Amniotic epithelial cell (primary cell): Measurements from ENCODE around the gene HOXB2.

Experiments
- DNase-seq: peaks from one replicate; pipeline ENCODE4 v3.0.0-alpha.2; 2010; ENCODE audit warnings: low read depth

Gene HOXB2

DNA sequence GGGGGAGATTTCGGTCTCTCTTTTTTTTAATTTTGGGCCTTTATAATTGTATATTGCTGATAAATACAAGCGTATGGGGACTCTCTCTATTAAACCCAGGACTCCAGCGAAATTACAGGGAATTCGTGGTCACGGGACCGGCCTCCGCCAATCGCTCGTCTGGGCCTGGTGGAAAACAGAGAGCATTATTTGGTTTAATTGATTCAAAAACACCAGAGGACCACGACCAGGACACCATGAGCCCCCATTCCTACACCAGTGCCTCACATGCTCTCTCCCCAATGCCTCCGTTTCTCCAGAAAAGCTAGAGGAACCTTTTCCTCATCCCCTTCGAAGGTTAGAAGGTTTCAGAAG lies at the start of gene HOXB2:
TSS of gene HOXB2 (minus strand) at position 88 of the 354 bp plus-strand sequence. CDS start 198 bp downstream, outside the sequence.
- peak; percentile 61 for DNase-seq

DNA sequence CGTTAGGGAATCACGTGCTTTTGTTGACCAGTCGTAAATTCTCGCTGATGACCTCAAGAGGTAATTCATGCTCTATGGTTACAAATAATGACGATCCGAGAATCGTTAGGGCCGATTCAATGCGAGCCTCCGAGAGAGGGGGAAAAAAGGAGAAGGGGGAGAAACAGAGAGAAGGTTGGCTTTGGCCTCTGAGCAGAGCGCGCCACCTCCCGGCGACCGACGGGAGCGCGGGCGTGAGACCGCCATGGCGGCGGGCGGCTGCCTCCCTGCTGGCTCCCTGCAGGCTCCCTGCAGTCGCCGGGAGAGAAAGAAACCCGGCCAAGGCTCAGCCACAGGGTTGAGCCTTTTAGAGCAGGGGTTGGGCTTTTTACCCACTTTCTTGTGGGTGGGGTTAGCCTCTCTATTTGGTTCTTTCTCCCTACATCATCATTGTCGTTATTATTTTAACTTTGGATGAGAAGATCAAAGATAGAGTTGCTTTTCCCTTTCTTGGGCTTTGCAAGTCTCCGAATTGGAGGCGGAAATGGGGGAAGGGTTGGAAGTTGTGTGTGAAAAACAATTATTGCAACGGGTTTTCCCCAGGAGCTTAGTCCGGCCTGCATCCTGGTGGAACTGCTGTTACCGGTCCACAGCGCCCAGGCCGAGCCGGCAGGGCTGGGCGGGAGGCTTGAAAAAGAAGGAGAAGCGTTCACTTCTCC lies 49.1 kb upstream of the HOXB2 start:
- DNase-seq: peak; percentile 96

DNA sequence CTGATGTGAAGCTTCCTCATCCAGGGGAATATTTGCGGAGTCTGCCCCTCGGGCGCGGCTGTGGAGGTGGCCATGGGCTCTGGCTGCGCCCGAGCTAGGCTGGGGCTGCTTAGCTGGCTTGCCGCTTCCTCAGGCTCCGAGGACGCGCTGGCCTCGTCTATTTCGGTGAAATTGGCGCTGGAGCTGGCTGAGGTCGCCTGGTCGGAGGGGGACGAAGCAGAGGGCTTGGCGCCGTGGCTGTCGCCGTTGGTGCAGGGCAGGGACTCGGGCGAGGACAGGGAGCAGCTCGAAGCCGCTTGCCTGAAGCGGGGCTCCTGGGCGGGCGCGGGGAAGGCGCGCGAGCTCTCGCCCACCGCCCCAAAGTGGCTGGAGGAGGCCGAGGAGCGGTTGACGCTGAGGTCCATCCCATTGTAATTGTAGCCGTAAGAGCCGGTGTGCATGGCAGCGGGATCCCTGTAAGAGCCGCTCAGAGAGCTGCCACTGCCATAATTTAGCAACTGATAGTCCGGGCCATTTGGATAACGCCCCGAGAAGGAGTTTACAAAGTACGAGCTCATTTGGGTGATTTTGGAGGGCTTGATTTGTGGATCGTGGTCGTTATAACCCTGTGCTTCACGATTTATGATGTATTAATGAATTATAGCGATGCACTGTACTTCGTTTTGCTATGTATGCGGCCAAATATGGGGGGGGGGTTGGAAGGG lies 48.4 kb upstream of the HOXB2 start, which contains the start of gene HOXB5:
TSS of gene HOXB5 (minus strand) at position 654 of the 704 bp plus-strand sequence. CDS start at position 557, 97 bp downstream.
- DNase-seq: no peak

DNA sequence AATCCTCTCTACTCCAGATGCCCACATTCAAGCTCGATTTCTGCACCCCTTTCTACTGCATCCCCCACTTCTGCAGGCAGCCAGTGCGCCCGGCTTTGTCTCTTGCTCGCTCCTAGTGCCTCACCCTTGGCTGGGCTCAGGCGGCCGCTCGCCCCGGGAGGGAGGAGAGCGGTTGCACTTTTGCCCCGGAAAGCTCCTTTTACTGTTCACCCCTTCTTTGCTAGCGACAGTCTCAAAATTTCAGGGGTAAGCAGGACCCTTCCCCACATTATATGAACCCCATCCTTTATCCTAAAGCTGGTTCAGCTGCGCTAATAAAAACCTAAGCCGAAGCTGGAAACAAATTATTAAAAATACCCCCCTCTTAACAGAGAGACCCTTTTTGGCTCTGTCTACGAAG lies 47.7 kb upstream of the HOXB2 start:
- DNase-seq: no peak

DNA sequence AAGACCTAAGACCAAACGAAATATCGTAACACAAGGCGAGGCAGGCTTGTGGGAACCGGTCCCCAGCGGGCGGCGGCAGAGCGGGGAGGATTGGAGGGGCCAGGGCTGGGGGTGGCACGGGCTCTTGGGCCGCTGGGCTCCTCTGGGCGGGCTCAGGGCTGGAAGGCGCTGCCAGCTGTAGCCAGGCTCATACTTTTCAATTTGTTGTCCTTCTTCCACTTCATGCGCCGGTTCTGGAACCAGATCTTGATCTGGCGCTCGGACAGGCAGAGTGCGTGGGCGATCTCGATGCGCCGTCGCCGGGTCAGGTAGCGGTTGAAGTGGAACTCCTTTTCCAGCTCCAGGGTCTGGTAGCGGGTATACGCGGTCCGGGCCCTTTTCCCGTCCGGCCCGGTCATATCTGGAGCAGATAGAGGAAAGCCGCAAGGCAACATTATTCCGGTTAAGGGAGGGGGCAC lies 47.2 kb upstream of the HOXB2 start:
- no peak for DNase-seq

DNA sequence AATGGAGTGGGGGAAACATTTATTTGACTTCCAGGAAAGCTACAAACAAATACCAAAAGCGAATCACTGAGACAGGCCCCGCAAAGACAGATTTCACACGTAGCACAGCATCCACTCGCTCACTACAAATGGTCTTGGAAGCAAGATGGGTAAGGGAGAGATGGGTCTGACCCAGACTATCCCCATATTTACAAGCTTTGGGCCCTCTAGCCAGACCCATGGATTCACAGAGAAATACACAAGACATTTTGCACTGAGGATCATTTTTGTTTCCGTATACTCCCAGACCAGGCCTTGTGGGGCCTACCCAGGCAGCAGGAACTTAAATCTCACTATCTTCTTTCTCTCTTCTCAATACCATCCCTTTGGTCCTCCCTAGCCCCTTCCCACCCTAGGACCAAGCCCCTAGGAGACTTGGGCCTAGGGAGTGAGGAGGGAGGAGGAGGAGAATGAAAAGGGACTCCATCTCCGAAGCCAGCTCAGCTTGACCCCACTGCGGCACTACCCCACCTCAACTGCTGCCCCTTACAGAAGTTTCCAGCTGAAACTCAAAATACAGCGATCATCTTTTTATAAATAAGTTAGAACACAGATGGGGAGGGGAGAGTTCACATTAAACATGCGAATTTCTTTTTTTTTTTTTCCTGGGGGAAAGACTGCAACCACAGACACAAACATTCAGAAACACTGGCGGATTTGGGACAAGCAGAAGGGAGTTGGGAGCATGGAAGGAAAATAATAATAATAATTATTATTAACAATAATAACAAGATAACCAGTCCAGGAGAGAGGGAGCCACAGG lies 46.5 kb upstream of the HOXB2 start:
- peak; percentile 49 for DNase-seq

DNA sequence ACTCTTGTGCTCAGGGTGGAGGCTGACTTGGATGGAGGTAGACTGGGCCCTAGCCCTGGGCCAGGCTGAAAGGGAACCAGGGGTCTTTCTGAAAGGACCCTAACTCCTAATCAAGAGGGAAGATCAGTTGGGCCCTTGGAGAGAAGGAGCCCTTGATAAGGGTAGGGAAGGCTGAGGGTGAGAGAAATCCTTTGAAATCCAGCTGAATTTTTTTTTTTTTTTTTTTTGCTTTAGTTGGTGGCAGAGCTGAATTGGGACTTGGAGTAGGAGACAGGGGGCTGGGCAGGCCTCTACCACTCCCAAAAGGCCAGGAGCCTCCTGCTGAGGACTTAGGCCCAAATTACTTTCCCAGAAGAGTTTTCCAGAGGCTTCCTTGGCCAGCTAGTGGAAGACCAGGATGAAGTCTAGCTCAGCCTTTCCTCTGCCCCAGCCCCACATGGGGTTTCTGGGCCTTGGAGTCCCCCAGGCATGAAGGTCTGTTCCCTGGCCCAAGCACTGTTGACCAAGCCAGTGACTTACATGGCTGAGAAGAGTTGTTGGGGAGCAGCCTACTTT lies 45.8 kb upstream of the HOXB2 start:
- DNase-seq: no peak

DNA sequence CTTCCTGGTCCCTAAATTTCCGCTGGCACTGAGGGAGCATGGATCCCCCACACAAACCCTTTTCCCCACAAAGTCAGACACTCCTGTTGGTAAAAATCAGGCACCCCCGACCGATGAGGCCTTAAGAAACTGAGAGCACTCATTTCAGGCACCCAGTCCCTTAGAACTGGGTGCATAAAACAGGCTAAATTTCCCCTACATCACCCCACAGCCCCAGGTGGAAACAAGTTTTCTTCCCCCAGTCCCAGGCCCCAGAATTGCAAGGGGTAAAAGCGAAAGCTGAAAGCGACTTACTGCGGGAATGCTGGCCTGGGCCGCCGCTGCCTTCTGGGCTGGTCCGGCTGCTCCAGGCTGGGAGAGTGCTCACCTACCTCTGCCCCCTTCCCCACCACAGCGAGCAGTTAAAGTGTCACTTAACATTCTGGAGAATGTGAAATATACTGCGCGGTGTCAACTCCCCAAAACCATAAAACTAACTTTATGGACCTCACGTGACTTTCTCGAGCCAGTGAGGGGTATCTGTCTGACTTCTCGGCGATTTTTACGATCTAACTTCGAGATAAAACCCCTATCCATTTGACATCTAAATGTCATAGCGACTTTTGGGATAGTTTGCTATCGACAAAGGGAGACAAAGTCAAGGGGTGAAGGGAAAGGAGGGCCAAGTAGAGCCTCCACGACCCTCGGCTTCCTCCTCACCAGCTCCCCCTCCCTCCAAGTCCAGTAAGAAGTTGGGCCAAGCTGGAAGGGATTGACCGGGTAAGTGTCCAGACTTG lies 45.1 kb upstream of the HOXB2 start, which contains the start of gene HOXB3:
TSS of gene HOXB3 (minus strand) at position 411 of the 776 bp plus-strand sequence. CDS start 37,767 bp downstream, outside the sequence.
- peak; percentile 95 for DNase-seq

DNA sequence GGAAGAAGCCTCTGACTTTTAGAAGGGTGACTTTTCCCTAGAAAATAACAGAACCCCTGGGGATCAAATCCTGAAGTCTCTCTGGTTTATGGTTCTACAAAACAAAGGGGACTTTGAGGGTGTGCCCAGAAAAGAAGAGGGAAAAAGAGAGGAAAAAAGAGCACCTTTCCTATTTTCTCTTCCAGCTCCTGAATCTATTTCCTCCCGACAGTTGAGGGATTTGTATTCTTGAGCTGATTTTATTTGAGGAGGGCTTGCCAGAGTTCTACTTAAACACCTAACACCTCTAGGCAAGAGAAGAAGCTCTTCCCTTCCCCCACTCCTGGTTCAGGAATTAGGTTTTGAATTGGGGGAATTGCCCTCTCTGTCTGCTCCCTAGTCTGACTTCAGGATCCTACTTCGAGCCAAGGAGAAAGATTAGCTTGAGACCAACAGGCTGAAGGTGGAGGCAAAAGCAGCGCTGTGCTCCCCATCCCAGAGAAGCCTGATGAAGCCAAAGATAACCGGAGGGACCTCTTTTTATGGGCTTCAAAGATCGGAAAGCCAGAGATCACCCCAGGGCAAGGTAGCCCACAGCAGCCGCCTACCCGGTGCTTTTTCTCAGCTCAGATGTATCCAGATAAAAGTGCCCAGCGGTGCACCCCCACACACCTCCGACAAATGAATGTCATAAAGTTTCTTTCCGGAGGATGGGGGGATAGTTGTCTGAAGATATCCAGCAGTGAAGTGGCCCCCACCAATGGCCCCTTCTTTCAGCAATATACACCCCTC lies 44.3 kb upstream of the HOXB2 start:
- DNase-seq: no peak

DNA sequence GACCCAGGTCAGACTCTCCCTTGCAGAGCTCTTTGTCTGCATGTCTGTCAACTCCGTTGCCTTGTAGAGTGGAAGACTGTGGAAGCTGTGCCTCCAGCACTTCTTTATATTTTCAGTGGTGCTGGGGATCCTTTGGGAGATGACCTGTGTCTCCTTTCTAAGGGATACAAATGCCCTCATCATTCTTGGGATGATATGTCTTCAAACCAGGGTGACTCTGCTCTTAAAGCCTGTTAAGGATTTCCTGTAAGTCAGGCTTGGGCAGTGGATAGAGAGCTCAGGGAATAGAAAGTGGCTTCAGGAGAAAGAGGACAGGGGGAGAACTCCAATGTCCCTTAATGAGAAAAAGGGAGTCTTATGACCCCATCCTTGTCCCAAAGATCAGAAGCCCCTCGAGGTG lies 43.6 kb upstream of the HOXB2 start:
- no peak for DNase-seq

DNA sequence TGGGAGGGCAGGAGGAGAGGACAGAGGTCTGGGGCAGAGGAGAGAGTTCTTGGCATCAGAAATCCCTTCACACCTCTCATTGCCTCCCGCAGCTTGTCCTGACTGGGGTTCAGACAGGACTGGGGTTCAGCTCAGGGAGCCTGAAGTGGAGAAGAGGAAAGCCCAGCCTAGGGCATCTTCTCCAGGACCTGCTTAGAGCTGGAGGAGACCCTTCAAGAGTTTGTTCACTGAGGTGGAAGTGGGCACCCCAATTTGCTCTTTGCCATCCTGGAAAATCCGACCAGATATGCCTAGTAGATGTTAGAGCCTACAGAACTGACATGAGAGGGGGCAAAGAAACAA lies 43.1 kb upstream of the HOXB2 start:
- DNase-seq: no peak

DNA sequence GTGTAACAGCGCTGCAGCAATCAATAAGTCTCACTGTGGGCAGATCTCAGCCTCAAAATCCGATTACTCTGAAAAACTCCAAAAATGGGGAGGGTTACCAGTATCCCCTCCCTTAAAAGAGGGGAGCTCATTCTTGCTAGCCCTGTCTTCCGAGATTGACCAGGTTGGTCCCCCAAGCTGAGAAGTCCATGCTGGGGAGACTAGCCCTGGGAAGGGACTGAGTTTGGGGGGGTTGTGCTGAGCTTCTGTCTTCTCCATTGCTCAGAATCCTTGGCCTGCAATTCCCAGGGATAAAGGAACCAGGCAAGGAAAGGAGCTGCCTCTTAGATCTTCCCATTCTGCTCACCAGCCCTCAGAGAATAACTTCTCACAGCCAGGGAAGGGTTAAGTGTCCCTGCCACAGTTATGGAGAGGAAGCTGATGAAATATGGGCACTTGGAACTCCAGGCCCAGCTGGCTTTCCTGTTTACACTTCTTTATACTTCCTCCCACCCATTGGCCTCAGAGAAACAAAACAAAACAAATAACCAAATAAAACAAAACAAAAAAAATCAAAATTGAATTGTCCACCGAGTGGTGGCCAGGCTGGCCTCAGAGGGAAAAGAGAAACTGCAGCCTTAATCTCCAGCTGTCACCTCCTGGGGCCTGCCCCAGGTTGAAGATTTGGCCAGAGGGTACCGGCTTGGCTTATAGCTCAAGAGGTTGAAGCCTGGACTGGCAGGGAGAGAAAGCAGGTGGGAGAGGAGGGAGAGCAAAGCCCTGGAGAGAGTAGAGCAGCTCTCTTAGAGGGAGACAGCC lies 42.6 kb upstream of the HOXB2 start:
- DNase-seq: peak; percentile 73

DNA sequence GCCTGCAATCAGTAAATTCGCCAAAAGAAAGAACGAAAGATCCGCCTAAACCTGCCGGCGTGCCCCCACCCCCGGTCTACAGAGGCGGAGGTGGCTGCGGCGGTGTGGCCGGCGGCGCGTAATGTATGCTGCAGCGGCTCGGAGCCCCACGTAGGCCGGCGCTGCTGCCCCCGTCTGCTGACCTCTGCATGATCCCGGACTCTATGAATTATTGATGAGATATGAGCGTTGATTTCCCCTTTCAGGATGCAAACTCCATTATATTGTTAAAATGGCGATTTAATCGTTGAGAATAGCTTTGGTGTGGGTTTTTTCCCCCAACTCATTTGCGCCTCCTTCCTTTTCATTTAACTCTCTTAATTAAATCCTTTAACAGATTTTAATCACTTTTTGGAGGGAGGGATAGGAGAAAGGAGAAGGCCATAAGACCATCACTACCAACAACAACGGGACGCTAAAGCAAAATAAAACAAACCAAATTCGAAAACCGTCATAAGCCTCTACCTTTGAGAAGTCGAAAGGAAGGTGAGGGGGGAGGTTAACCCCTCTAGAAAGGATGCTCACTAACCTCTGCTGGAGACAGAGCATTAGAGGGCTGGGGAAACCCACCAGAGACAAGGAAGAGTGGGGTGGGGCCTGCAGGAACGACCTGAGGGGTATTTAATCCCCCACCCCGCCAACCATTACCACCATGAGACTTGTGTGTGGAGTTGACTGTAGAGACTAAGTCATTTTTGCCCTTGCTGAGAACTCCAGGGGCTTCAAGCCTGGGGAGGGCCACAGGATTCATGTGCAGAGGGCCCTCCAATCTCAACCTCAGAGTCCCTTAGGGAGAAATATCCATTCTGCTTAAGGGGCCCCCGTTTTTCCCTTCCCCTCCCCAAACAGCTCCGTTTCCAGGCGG lies 41.7 kb upstream of the HOXB2 start:
- DNase-seq: no peak

DNA sequence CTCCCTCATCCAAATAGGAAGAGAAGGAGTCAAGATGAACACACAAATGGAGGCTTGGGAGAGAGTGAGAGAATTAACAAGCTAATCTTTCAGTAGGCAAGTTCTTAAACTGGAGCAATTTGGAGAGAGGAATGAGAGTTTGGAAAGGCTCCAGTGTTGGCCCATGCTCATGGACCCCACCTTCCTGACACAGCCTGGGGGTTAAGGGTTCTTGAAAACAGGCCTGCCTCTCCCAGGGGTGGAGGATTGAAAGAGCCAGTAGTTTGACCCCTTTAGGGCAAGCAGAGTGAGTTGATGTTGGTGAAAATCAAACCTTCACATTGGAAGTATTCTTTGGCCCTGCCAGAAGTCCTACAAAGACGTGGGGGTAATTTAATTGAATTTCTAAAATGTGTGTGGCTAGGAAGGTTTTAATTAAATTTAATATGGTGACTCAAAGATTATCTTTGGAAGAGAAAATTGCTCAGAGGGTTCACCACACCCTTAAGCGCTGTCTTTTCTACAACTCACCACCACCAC lies 39.4 kb upstream of the HOXB2 start:
- no peak for DNase-seq

DNA sequence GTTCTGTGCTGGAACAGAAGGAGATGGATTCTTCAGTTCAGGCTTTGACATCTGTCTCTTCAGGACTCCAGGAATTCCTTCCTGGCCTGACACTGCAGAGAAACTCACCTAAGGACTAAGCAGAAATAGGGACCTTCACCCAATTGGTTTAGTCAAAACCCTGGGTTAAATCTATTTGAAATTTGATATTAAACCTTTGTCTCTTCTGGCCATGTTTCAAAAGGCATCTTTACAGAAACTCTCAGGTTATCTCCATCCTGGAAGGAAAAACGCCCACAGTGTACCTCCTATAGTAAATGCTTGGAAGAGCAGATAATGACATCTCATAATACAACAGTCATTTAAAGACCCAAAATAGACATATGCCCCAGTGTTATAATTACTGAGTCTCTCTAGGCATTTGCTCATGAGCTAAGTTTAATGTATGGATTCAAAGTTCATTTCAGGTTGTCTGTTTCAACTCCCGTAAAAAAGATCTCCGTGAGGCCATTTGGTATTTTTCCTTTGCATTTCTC lies 38.9 kb upstream of the HOXB2 start:
- no peak for DNase-seq

DNA sequence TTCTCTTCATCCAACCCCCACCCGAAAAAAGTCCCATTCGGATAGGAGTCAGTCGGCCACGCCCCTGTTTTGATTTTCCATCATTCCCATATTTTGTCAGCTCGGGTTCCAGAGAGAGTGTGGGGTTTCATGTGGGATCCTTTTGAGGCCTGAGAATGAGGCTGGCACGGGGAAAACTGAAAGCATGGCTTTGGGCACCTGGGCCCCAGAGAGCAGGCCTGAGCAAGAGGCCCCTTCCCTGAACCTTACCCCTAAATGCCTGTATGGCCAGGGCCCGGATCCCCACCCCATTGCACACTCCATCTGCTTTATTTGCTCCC lies 37.8 kb upstream of the HOXB2 start:
- DNase-seq: no peak

DNA sequence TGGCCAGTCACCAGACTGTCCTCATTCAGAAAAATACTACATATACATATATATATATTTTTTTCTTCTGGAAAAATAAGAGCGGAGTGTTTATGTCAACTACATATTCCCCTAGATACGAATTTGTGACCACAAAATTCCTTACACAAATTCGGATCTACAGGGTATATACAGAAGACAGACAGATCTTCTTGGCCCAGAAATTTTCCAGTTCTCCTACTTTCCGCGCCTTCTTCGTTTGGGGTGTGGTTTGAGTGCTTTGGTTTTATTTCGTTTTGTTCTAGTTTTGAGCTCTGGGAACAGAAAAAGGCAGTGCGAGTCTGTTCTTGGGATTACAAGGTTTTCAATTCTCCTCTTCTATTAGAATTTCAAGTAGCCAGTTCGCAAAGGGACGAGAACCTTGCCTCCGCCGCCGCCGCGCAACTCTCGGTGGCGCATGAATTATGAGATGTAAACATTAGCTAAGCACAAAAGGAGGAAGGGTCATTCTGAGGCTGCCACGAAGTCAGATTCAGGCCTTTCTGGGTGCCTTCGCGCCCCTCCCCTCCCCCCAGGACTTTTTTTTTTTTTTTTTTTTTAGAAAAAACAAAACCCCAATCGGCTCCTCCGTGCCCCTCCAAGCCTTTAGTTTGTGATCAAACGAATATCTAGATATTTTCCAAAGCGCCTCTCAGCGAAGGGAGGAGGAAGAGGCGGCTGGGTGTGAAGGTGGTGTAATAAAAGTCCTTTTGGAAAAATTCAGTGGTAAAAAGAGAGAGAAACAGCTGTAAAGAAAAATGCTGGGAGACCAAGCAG lies 35.0 kb upstream of the HOXB2 start:
- DNase-seq: peak; percentile 78

DNA sequence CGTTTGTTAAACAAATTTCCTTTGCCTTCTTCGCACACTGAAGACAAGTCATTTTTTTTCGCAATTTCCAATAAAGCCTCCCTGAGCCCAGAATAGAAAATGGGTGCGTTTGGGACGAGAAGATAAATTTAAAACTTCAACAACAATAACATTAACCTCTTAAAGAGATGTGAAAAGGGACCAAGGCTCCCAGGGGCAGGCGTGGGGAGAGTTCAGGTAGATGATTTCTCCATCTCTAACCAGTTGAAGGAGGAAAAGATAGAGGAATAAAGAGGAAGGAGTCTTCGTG lies 34.5 kb upstream of the HOXB2 start:
- DNase-seq: no peak
